ENCODE measurements around the gene ITLN1.

Gene ITLN1

DNA sequence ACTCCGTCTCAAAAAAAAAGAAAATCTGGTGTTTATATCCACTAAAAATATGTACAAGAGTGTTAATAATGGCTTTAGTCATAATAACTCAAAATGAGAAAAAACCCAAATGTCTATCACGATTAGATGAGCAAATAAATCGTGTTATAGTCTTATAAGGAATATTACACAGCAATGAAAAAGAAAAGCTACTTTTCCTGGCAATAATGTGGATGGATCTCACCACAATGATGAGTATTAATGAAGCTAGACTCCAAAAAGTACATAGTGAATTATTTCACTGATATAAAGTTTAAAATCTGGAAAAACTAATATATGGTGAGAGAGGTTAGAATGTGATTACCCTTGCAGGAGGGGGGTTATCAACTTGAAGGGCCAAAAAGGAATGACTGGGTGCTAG, 32.0 kb downstream of the ITLN1 start:
- TF ChIP-seq, protein P1, sequence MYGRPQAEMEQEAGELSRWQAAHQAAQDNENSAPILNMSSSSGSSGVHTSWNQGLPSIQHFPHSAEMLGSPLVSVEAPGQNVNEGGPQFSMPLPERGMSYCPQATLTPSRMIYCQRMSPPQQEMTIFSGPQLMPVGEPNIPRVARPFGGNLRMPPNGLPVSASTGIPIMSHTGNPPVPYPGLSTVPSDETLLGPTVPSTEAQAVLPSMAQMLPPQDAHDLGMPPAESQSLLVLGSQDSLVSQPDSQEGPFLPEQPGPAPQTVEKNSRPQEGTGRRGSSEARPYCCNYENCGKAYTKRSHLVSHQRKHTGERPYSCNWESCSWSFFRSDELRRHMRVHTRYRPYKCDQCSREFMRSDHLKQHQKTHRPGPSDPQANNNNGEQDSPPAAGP (tag by site-specific recombination; IDR thresholded peaks at IDR 0.05): no peak
- TF ChIP-seq ZNF324 (tag by site-specific recombination; IDR thresholded peaks at IDR 0.05) (no peak), ZNF146 (tag by site-specific recombination; IDR thresholded peaks at IDR 0.05) (peak; percentile 80), ZNF768 (tag by site-specific recombination; IDR thresholded peaks at IDR 0.05) (no peak), ZXDB (tag by site-specific recombination; IDR thresholded peaks at IDR 0.05) (no peak), FEZF1 (tag by site-specific recombination; IDR thresholded peaks at IDR 0.05) (no peak)
- TF ChIP-seq, protein P2, sequence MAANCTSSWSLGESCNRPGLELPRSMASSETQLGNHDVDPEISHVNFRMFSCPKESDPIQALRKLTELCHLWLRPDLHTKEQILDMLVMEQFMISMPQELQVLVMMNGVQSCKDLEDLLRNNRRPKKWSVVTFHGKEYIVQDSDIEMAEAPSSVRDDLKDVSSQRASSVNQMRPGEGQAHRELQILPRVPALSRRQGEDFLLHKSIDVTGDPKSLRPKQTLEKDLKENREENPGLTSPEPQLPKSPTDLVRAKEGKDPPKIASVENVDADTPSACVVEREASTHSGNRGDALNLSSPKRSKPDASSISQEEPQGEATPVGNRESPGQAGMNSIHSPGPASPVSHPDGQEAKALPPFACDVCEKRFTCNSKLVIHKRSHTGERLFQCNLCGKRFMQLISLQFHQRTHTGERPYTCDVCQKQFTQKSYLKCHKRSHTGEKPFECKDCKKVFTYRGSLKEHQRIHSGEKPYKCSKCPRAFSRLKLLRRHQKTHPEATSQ (tag by site-specific recombination; IDR thresholded peaks at IDR 0.05): no peak
- CTCF ChIA-PET: interaction anchor here (1.0 kb wide), 1 partner anchor 22 kb away, joined by 4 read pairs; no protein-coding TSS in a partner anchor
- Histone ChIP-seq H3K36me3 (ENCODE audit: control insufficient read depth in 2 of 2, insufficient read depth in 1 of 2, low read length in 2 of 2) (no peaks in the 10 kb centered on the region), H3K4me3 (ENCODE audit: low read depth, low read length) (no peak overlapping the region), H3K27ac (ENCODE audit: extremely low read depth, low read depth, low read length) (no peak overlapping the region), H3K9me3 (ENCODE audit: control insufficient read depth, insufficient read depth, low read depth, low read length) (no peaks in the 10 kb centered on the region), H3K4me1 (ENCODE audit: control insufficient read depth, insufficient read depth, low read length) (no peaks in the 10 kb centered on the region)
- POLR2A ChIA-PET: no interaction called here

DNA sequence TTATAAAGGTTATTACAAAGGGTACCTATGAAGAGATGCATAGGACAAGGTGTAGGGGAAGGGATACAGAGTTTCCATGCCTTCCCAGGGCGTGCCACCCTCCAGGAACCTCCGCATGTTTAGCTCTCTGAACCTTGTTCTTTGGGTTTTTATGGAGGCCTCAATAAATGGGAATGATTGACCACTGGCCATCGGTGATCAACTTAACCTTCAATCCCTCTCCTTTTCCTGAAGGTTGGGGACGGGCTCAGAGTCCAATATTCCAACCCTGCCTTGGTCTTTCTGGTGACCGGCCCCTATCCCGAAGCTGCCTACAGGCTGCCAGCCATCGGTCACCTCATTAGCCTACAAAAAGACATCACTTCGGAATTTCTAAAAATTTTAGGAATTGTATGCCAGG, 34.0 kb downstream of the ITLN1 start:
- Histone ChIP-seq H3K4me1 (ENCODE audit: control insufficient read depth, insufficient read depth, low read length) (no peaks in the 10 kb centered on the region), H3K9me3 (ENCODE audit: control insufficient read depth, insufficient read depth, low read depth, low read length) (no peaks in the 10 kb centered on the region), H3K4me3 (ENCODE audit: low read depth, low read length) (no peak overlapping the region), H3K36me3 (ENCODE audit: control insufficient read depth in 2 of 2, insufficient read depth in 1 of 2, low read length in 2 of 2) (no peaks in the 10 kb centered on the region), H3K27ac (ENCODE audit: extremely low read depth, low read depth, low read length) (no peak overlapping the region)
- CTCF ChIA-PET: interaction anchor here (0.7 to 0.9 kb wide), 4 partner anchors 16 to 139 kb away, joined by 3 to 4 read pairs (median 4); no protein-coding TSS in a partner anchor
- no peak for TF ChIP-seq ZNF394 (tag by site-specific recombination; IDR thresholded peaks at IDR 0.05; ENCODE audit: borderline replicate concordance)
- POLR2A ChIA-PET: no interaction called here

DNA sequence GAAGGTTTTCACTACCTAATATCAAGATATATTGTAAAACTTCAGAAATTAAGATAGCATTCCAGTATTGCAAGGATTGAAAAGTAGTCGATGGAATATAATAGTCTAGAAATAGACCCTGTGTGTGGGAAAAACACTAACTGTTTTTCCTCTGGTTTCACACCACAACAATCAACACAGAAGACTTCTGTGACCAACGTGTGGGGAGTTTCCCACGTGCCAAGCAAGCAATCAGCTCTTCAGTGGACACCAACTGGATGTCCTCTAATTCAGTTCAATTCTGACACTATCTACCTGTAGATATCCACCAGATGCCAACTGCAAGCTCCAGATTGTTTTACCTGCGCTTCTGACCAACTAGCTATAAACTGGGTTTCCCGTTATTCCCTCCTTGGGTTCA, 34.4 kb downstream of the ITLN1 start:
- Histone ChIP-seq H3K27ac (ENCODE audit: extremely low read depth, low read depth, low read length) (no peak overlapping the region), H3K4me1 (ENCODE audit: control insufficient read depth, insufficient read depth, low read length) (no peaks in the 10 kb centered on the region), H3K9me3 (ENCODE audit: control insufficient read depth, insufficient read depth, low read depth, low read length) (no peaks in the 10 kb centered on the region), H3K36me3 (ENCODE audit: control insufficient read depth in 2 of 2, insufficient read depth in 1 of 2, low read length in 2 of 2) (no peaks in the 10 kb centered on the region), H3K4me3 (ENCODE audit: low read depth, low read length) (no peak overlapping the region)
- TF ChIP-seq, protein P3, sequence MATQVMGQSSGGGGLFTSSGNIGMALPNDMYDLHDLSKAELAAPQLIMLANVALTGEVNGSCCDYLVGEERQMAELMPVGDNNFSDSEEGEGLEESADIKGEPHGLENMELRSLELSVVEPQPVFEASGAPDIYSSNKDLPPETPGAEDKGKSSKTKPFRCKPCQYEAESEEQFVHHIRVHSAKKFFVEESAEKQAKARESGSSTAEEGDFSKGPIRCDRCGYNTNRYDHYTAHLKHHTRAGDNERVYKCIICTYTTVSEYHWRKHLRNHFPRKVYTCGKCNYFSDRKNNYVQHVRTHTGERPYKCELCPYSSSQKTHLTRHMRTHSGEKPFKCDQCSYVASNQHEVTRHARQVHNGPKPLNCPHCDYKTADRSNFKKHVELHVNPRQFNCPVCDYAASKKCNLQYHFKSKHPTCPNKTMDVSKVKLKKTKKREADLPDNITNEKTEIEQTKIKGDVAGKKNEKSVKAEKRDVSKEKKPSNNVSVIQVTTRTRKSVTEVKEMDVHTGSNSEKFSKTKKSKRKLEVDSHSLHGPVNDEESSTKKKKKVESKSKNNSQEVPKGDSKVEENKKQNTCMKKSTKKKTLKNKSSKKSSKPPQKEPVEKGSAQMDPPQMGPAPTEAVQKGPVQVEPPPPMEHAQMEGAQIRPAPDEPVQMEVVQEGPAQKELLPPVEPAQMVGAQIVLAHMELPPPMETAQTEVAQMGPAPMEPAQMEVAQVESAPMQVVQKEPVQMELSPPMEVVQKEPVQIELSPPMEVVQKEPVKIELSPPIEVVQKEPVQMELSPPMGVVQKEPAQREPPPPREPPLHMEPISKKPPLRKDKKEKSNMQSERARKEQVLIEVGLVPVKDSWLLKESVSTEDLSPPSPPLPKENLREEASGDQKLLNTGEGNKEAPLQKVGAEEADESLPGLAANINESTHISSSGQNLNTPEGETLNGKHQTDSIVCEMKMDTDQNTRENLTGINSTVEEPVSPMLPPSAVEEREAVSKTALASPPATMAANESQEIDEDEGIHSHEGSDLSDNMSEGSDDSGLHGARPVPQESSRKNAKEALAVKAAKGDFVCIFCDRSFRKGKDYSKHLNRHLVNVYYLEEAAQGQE (tag by site-specific recombination; IDR thresholded peaks at IDR 0.05): no peak
- TF ChIP-seq ZNF121 (tag by site-specific recombination; IDR thresholded peaks at IDR 0.05) (no peak), ZBTB8A (tag by site-specific recombination; IDR thresholded peaks at IDR 0.05) (no peak), ZNF571 (tag by site-specific recombination; IDR thresholded peaks at IDR 0.05) (no peak), ZNF324 (tag by site-specific recombination; IDR thresholded peaks at IDR 0.05) (no peak), ZNF112 (tag by site-specific recombination; IDR thresholded peaks at IDR 0.05) (no peak), PRDM1 (tag by site-specific recombination; IDR thresholded peaks at IDR 0.05) (no peak)
- TF ChIP-seq, protein P4, sequence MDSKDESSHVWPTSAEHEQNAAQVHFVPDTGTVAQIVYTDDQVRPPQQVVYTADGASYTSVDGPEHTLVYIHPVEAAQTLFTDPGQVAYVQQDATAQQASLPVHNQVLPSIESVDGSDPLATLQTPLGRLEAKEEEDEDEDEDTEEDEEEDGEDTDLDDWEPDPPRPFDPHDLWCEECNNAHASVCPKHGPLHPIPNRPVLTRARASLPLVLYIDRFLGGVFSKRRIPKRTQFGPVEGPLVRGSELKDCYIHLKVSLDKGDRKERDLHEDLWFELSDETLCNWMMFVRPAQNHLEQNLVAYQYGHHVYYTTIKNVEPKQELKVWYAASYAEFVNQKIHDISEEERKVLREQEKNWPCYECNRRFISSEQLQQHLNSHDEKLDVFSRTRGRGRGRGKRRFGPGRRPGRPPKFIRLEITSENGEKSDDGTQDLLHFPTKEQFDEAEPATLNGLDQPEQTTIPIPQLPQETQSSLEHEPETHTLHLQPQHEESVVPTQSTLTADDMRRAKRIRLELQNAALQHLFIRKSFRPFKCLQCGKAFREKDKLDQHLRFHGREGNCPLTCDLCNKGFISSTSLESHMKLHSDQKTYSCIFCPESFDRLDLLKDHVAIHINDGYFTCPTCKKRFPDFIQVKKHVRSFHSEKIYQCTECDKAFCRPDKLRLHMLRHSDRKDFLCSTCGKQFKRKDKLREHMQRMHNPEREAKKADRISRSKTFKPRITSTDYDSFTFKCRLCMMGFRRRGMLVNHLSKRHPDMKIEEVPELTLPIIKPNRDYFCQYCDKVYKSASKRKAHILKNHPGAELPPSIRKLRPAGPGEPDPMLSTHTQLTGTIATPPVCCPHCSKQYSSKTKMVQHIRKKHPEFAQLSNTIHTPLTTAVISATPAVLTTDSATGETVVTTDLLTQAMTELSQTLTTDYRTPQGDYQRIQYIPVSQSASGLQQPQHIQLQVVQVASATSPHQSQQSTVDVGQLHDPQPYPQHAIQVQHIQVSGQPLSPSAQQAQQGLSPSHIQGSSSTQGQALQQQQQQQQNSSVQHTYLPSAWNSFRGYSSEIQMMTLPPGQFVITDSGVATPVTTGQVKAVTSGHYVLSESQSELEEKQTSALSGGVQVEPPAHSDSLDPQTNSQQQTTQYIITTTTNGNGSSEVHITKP (tag by site-specific recombination; IDR thresholded peaks at IDR 0.05): no peak
- TF ChIP-seq, protein P5, sequence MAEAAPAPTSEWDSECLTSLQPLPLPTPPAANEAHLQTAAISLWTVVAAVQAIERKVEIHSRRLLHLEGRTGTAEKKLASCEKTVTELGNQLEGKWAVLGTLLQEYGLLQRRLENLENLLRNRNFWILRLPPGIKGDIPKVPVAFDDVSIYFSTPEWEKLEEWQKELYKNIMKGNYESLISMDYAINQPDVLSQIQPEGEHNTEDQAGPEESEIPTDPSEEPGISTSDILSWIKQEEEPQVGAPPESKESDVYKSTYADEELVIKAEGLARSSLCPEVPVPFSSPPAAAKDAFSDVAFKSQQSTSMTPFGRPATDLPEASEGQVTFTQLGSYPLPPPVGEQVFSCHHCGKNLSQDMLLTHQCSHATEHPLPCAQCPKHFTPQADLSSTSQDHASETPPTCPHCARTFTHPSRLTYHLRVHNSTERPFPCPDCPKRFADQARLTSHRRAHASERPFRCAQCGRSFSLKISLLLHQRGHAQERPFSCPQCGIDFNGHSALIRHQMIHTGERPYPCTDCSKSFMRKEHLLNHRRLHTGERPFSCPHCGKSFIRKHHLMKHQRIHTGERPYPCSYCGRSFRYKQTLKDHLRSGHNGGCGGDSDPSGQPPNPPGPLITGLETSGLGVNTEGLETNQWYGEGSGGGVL (tag by site-specific recombination; IDR thresholded peaks at IDR 0.05): no peak
- POLR2A ChIA-PET: no interaction called here
- CTCF ChIA-PET: interaction anchor here (0.7 to 0.9 kb wide), 4 partner anchors 15 to 101 kb away, joined by 3 to 4 read pairs (median 4); no protein-coding TSS in a partner anchor
